Hepatocyte (in vitro differentiated cells): ENCODE measurements around the gene RARG.

Source experiments
- CTCF ChIP-seq: fragments of 200-600 bp; sonication (generic); IDR thresholded peaks from 2 replicates; pipeline ENCODE4 v1.5.1; 2016; ENCODE audit warnings: antibody characterized with exemption, mild to moderate bottlenecking; ENCODE audit not compliant: poor library complexity
- EZH2 ChIP-seq: fragments of 200-600 bp; sonication (generic); IDR thresholded peaks from 2 replicates; pipeline ENCODE4 v1.6.1; 2016; ENCODE audit warnings: antibody characterized with exemption, mild to moderate bottlenecking, borderline replicate concordance
- EZH2phosphoT487 ChIP-seq: fragments of 200-600 bp; sonication (generic); IDR thresholded peaks from one replicate; pipeline ENCODE4 v1.6.1; 2018; ENCODE audit warnings: antibody characterized with exemption, mild to moderate bottlenecking, low read depth, moderate library complexity; ENCODE audit not compliant: unreplicated experiment, severe bottlenecking

- no peak for TF ChIP-seq EZH2
- TF ChIP-seq CTCF, result no peak
- no peak for TF ChIP-seq EZH2phosphoT487
These were observed 2.4 kb upstream of the RARG start for GRCh38 chr12:53234271-53234914.
